HK-2 (cell line): ENCODE data around the gene IL24.

Source experiments
- DNase-seq: peaks from one replicate; pipeline ENCODE4 v3.0.0-alpha.2; 2018; ENCODE audit not compliant: unreplicated experiment

Gene IL24

DNA sequence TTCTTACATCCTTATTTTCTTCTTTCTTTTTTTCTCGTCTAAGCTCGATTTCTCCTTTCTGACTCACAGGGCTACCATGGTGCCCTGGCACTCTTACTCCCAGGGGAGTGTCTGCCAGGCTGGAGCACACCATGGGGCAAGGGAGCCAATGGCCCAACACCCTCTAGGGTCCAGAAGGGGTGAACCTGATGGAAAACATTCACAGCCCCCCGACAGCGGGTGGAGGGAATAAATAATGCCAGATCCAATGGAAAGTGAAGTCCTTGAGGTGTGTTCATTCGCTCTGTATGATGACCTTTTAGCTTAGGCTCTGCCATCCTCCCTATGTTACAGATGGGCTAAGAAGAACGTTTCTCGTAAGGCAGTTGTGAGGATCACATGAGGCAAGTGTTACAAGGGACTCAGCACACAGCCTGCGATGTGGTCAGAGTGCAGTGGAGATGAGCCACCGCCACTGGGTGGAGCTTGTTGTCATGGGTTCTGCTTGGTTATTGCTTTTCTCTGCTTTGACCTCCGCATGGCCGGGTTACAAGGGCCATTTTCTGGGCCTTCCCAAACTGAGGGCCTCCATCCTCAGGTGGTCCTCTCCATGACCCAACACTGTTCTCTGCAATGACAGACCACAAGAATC is 28.0 kb downstream of the IL24 start:
- DNase-seq, result peak; percentile 17

DNA sequence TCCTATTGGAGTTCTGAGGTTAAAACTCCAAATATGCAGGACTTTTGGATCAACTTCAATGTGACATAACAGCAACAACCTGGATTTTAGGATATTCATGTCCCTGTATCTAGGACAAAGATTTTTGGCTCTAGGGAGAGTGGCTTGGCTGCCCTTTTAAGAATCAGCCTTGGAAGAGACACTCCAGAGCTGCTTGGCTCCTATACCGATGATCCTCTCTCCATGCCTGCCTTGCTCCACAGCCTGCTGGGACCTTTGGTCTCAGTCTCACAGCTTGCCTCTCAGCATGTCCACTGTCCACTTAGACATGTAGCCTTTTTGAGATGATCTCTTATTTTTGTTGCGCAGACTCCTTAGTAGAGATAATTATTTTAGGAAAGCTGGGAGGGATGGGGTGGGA is 29.0 kb downstream of the IL24 start:
- DNase-seq, result no peak

DNA sequence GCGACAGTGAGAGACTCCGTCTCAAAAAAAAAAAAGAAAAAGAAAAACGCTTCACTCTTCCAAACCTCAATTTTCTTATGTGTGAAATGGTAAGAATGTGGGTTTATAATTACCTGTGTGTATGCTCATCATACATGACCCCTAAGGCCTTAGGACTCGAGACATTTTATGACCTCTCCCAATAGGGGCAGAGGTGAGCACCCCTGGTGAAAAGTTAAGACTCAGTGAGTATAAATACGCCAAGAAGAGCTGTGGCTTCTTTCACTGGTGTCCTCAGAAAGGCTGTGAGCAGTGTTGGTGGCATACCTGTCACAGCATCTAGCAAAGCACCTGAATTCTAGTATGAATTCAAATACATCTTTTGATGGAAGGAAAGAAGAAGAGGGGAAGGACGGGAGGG is 32.3 kb downstream of the IL24 start:
- DNase-seq, result no peak

DNA sequence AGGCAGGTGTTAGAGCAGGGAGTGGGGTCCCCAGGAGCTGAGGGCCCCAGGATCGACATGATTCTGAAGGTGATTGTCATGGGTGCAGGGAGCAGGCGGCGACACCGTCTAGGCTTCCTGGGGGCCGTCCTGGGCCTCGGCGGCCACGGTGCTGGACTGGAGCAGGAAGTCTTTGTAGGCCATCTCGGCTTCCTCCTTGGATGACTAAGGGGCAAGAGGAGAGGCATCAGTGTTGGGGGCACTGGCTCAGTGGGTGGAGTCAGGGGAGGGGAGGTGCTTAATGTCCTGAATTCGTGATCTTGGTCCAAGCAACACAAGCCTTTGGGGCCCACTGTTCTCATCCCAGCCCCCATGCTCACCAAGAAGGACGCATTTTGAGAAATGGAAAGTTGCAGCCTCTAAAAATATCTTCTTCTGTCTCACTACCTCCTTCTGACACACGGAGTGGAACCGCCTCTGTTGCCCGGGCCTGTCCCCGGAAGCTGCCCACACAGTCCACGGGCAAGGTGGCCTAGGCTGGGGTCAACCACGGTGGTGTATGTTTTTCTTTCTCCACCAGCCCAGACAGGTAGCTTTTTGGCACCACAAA is 33.1 kb downstream of the IL24 start:
- no peak for DNase-seq

DNA sequence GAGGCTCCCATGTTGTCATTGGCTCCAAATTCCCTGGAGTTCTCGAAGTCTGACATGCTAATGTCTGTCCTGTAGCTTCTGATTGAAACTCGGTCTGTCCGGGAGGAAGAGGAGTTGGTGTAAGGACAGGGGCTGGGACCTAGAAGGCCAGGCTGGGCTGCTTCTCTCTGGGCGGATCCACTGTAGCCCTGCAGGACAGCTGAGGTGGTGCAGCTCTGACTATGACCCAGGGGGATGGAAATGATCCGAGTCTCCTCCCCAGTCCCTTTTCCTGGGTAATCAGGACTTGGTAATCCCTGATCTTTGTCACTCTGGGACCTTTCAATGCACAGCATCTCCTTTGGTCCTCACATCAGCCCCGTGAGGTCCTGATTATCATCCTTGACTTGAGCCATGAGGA is 34.5 kb downstream of the IL24 start:
- DNase-seq, result no peak

DNA sequence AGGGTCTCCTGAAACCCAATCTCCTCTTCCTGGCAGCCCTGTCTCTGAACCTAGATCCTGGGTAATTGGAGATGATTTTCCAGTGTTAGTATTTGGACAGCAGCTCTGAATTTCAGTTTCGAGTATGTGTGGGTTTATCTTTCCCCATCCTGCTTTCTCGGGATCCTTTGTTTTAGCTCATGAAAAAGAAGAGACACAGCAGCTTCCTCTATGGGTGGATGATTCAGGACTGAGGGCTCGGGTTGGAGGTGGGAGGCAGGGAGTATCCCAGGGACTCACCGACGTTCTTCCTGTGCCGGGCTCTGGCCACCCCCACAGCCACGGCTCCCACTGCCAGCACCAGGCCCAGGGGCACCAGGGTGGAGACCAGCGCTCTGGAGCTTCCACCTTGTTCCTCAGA is 34.9 kb downstream of the IL24 start:
- DNase-seq, result no peak

DNA sequence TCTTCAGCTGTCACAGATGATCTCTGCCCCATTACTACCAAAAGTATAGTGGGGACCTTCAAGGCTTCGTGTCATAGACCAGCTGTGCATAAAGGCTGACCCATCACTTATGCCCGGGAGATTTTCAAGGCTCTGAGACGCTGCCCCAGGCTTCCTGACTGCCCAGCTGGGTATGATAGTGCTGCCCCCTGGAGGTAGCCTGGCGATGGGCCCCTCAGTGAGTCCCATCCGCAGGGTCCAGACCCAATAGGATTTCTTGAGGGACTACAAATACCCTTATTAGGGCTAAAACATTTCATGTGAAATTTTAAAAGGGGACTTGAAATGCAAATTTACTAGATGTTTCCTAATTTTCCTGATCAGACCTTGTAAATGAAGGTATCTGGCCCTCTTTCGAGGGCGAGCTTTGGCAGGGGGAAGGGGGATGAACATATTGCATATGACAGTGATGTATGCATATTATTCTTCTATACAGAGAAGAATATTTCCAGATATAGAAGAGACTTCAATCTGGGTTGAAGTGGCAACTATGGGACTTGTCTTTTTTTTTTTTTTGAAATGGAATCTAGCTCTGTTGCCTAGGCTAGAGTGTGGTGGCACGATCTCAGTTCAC is 36.2 kb downstream of the IL24 start:
- DNase-seq, result no peak

DNA sequence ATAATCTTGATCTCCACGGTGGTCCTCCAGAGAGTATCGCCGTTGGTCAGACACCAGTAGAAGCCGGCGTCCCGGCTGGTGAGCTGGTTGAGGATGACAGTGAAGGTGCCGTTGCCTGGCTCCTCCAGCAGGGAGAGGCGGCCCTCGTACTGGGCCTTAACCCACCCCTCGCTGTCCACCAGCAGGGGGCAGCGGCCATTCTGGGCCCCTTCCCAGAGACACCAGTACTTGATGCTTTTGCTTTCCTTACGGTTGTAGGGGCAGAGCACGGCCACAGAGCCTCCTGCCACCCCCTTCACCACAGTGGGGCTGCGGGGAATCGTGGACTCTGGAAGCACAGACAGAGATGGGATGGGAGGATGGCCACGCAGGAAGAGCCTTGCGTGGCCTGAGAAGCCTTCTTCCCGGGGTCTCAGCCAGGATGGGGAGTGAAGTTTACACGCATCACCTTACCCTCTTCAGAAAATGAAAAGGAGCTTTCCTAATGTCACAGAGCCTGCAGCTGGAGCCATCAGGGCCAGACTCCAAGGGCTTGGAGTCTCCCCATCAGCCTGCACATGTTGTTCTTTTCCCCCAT is 38.3 kb downstream of the IL24 start:
- peak; percentile 40 for DNase-seq

DNA sequence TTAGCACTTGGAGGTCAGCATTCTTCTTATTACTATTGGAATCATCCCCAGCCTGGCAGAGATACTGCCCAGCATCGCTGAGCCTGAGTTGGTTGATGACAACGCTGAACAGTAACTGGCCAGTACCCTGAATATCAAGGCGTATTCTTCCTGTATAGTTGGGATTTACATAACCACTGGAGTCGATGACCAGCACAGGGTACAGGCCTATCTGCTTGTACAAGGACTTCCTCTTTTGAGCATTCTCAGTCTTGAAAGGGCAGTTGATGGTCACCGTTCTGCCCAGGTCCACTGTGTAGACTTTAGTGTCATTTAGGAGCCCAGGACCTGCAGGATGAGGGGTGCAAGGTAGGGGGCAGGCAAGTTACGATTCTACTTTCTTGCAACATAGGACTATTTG is 40.2 kb downstream of the IL24 start:
- no peak for DNase-seq

DNA sequence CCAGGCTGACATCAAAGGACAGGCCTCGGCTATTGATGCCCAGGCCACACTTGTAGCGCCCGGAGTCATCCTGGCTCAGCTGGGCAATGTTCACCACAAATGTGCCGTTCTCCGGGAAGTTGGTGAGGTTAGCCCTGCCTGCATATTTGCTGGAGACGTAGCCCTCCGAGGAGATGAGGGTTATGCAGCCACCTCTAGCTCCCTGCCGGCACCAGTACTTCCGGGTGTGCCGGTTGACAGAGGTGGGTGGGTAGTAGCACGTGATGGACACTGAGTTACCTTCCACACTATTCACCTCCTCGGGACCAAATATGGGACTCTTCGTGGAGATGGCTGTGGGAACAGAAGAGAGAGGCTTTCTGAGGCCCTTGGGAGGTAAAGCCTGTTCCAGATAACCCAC is 41.9 kb downstream of the IL24 start:
- no peak for DNase-seq

DNA sequence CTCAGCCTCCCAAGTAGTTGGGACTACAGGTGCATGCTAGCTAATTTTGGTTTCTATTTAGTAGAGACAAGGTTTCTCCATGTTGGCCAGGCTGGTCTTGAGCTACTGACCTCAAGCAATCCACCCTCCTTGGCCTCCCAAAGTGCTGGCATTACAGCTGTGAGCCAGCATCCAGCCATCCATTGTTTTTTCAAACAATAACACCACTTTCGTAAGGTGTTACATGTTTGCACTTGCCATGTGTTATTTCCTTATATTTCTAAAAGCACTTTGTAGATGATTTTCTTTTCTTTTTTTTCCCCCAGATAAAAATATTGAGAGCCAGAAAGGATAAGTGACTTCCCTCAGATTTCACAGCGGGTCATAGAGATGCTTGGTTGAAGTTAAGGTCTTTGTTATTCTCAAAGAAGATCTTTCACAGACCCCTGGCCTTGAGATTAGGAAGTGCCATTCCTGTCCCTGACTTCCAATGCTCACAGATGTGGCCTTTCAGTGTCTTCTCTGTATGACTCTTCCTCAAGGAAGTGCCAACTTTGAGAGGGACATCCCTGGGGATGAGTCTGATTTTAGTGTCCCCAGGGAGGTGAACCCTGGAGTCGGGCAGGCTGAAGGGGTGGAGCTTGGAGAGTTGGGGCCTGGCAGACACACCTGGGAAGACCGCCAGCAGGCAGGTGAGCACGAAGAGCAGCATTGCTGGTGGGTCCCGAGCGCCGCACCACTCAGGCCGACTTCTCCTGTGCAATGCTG is 42.8 kb downstream of the IL24 start:
- no peak for DNase-seq

DNA sequence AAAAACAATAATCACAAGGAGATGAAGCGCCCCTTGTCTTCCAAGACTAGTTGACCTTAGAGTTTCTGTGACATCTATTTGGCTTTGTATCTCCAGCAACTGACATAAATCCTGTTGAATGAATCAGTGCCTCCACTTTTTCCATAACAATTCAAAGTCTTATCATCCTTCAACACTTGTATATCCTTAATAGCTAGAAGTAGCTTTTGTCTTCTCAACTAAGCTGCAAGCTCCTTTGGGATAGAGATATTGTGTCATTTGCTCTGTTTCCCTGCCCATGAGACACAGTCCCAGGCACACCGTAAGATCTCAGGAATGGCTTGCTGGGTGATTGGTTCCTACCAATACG is 43.3 kb downstream of the IL24 start:
- no peak for DNase-seq

DNA sequence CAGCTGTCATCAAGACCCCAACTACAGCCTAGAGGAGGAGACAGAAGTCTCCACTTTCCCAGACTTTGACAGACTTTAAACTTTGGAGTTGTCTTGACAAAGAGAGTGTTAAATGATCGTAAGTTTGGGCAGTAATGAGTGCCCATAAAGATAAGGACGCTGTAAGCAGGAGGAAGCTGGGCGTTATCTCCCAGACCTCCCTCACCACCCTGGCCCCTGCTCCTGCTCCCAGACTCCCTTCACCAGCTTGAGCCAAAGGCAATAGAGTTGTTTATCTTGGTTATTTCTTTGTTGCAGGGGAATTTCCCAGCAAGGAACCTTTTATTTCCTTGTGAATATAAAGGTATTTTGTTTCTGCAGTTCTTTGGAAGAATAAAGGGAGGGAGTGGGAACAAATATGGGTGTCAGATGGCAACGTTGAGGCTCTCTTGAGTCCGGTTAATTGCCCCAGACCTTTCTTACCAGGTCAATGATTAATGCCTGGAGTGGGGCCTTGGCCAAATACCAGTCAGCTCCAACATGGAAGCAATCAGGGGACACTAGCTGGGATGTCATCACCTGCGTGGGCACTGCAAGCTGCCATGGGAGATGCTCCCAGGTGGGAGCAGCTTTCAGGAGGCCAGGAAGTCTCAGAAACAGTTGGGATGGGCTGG is 44.6 kb downstream of the IL24 start:
- DNase-seq, result no peak

DNA sequence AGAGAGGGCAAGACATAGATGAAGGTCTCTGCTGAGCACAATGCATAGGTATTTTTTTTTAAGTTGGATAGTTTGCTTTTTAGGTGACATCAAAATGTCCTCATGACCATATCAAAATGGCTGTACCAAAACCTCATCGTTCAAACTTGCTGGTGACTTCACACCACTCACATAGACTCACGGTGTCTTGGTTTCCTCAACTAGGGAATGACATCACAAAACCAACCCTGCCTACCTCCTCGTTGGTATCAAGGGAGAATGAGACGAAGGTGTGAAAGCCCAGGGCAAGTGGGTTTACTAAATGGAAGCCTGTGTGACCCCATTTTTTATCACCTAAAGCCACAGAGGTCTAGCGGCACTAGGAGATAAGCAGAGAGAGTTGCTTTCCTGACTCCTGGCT is 47.5 kb downstream of the IL24 start:
- no peak for DNase-seq

DNA sequence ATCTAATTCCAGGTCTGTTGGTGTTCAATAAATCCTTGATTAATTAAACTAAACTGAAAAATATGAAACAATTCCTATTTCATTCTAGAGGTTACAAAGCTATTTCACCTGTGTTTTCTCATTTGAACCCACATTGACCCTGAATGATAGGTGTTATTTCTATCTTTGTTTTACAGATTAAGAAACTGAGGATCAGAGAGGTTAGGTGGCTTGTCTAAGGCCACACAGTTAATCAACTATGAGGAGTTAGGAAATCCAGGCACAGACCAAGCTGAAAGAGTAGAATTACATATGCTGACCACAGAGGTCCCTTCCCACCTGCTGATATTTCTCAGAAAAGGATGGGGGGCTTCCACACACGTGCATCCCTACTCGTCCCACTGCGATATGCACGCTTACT is 48.5 kb downstream of the IL24 start:
- DNase-seq, result no peak

DNA sequence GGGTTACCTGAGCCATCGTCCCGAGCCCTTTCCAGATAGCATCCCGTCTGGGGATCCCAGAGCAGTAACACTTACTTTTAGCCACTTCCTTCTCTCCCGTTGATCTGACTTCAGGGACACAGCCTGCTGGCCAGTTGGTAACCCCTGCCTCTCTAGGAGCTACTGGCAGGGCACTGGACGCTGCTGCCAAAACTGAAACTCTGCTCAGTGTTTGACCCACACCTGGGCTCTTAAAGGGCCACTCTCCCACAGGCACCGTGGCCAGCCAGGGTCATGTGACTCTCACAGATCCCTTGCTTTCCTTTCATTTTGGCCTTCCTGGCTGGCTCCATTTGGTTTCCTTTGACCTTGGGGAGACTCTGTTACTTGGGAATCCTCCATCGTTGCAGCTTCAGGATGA is 49.0 kb downstream of the IL24 start, which contains the start of gene PIGR:
Gene PIGR, minus strand, starts transcription at position 206 of the 400 bp plus-strand sequence. CDS start 5,935 bp downstream, outside the sequence.
- DNase-seq, result no peak

DNA sequence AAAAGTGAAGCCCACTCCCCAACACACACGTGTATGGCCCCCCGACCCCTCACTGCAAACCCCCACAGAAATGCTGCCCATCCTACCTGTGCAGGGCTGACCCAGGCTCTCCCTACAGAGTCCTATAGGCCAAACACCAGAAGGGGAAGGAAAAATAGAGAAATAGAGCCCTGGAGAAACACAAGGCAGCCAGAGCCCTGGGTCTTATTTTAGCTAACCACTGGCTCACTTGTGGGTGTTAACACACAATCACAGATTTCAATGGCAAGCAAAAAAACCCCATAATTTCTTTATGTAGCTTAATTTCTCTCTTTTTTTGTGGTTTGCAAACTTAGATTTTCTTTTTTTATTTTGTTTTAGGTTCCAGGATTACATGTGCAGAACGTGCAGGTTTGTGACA is 50.0 kb downstream of the IL24 start:
- no peak for DNase-seq

DNA sequence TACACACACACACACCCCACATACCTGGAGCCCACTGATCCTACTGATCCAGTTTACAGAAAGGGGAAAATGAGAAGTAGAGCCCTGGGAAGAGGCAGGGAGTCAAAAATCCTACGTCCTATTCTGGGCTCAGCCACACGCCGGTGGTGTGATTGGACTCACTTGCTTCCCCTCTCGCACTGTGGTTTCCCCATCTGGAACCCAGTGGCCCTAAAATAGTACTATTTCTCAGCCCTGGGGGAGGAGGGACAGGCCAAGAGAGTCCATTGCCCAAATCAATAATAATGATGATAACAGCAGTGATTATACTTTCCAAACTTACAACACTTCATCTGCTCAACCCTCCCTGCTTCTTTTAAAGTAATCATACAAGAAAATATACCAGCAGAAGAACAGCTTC is 52.0 kb downstream of the IL24 start:
- no peak for DNase-seq

DNA sequence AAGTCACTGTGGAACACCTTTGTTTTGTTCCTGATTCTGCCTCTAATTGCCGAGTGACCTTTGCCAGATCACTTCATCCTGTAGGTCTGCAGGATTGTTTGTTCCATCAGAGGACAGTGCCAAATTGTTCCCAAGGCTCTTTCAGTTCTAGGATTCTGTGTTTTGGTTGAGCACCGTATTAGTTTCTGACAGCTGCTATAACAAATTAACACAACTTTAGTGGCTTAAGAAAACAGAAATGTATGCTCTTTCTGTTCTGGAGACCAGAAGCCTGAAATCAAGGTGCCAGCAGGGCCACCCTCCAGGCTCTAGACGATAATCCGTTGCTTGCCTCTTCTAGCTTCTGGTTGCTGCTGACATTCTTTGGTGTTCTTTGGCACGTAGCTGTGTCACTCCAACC is 52.4 kb downstream of the IL24 start:
- no peak for DNase-seq

DNA sequence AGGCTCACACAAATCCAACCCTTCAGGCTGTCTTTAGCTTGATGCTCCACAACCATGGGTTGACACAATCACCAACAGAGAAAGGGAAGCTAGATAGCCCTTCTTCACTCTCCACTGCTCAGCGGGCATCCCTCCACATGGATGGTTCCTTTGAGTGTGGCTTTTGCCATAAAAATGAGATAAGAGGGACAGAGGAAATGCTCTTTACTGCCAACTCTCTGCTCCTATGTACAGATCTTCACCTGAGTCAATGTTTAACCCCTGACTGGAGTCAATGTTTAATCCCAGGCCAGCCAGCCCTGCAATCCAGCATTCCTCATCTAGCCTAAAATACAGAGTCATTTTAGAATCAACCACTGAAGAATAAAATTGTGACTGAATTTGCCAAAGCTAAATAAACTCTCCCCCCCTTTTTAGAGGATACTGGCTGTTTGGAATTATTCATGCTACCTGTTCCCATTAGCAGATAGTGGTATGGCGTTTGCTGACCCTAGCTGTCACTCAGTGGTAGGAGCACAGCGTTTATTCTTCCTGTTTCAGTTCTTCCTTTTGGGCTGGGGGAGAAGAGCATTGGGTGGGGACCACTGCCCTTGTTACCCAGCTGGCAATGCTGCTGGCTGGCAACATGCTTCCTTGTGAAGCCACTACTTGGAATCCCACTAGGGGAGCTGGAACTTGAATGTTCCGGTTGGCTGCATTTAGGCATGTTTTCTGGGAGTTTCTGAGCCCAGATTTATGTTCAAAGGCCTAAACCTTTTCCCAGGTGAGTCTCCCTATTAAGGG is 54.3 kb downstream of the IL24 start:
- peak; percentile 72 for DNase-seq

DNA sequence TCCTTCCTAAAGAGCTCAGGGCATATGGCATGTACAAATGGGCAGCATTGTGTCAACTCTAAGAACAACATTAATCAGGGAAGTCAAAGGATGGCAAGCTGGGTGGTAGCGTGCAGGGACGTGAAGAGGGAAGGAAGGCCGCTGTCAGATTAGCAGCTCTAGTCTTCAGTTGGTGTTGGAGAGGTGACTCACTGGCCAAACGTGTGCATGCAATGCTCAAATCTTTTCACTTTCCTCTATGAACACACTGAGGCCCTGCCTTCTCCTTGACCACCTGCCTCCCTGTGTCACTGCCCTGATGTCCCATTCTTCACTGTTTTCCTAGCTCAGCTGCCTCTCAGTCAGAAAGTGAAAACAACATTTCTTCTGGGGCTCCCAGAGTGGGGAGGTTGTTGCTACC is 54.9 kb downstream of the IL24 start:
- DNase-seq, result peak; percentile 71
